Measurements from ENCODE around the gene KANK4.

KANK4 gene

GRCh38 chr1:62304515-62304914 is 14.7 kb downstream of the KANK4 start:
- DNase-seq: no peak

DNA sequence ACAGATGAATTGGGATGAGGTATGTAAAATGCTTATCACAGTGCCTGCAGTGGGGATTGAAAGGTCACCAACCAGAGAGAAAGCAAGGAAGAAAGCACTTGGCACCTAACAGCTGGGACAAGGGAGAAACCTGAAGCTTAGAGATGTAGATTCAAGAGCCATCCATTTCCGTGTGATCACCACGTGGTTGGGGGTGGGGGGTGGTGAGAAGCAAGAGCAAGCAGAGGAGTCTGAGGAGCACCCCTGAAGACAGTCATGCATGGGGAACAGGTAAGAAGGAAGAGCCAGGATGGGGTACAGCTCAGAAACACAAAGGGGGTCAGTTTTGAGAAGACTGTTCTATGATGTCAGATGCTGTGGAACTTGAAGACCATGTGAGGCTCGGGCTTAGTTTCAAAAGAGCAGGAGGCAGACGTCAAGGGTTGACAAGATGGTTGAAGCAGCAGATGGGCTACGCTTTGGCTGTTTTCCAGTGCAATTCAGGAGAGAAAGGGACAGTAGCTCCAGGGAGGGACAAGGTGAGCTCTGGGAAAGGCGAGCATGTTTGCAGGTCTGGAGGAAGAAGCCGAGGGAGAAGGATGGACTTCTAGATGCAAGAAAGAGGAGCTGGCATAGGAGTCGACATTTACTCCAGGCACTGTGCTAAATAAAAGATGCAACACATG is 17.4 kb downstream of the KANK4 start:
- DNase-seq: no peak

DNA sequence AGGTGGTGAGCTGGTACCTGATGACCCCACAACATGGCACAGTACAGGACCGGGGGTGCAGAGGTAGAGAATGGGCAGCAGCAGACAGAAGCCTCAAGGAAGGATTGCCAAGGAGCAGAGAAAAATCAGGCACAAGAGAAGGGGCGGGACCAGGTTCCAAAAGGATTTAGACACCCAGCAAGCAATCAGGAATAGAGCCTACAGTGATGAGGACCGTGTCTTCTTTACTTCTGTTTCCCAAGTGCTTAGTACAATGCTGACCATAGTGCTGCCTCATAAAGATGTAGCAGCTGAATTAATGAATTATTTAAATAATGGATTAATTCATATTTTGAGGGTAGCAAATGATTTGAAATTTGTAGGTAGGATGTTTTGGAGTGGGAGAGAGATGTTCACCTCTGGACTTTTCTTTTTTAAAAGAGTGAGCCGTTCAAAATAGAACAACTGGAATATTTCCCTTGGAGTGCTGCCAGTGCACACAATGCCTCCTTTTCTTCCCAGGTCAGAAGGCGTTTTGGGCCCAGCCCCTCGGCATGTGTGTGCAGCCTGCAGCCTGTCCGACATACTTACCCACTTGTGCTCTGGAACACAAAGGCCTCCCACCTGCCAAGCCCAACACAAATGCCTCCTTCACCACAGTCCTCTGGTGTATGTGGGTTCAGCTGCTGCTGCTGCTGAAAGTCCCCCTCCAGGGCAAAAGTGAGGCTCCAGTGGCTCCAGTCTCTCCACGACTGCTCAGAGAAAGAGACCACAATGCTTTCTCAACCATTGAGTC is 19.6 kb downstream of the KANK4 start:
- no peak for DNase-seq

GRCh38 chr1:62295921-62296491 is 23.2 kb downstream of the KANK4 start:
- peak; percentile 89 for DNase-seq

DNA sequence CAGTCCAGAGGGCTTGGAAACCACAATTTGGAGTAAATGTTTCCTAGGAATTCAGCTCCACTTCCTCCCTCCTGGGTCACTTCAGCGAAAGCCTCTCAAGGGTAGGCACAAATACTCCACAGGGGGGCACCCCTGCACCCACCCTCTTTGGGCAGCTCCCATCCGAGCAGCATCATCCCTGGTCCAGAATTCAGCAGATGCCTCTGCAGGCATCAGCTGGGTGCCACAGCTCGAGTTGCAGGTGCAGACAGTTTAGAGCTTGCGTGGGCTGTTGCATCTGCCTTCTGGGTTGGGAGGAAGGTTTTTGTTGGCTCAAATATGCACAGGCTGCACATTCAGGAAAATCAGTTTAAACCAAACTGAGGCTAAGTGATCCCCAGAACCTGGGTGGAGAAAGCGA is 25.0 kb downstream of the KANK4 start:
- DNase-seq: peak; percentile 42

DNA sequence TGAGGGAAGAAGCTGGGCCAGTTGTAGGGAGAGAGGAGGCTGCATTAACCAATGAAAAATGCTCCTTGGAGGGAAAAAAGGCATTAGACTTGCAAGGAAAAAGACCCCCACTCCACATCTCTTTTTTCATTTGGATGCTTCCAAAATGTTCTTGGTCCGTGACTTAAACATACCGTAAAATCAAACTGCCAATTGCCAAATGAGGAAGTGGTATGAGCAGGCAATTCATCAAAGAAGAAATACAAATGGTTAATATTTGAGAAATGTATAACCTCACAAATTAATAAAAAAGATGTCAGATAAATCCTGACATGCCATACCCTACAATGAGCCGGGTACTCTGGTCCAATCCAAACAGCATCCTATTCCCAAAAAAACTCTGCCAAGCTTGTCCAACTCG is 30.6 kb downstream of the KANK4 start:
- no peak for DNase-seq

DNA sequence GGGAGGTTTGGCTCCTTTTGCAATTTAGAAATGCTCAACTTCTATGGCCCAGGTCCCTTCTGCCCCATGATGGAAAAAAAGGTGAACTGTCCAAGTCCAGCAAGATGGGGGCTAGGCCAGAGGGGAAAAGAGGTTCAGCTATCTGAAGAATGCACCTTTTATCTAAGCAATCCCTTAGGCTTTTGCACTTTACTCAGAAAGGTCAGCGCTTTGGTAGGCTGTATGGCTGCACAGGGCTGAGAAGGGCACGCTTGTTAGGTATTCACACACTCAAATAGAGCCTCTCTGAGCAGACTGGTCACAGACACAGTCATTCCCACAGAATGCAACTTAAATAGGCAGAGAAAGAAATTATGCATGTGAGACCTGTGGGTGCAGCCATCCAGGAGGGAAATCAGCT is 31.0 kb downstream of the KANK4 start:
- DNase-seq: no peak

- no peak for DNase-seq
These were observed 32.4 kb downstream of the KANK4 start for GRCh38 chr1:62286786-62287224.

- DNase-seq: no peak
These were observed 33.0 kb downstream of the KANK4 start for GRCh38 chr1:62285984-62286785.

GRCh38 chr1:62285440-62285839 is 33.8 kb downstream of the KANK4 start:
- DNase-seq: no peak

GRCh38 chr1:62283986-62284385 is 35.2 kb downstream of the KANK4 start:
- no peak for DNase-seq

DNA sequence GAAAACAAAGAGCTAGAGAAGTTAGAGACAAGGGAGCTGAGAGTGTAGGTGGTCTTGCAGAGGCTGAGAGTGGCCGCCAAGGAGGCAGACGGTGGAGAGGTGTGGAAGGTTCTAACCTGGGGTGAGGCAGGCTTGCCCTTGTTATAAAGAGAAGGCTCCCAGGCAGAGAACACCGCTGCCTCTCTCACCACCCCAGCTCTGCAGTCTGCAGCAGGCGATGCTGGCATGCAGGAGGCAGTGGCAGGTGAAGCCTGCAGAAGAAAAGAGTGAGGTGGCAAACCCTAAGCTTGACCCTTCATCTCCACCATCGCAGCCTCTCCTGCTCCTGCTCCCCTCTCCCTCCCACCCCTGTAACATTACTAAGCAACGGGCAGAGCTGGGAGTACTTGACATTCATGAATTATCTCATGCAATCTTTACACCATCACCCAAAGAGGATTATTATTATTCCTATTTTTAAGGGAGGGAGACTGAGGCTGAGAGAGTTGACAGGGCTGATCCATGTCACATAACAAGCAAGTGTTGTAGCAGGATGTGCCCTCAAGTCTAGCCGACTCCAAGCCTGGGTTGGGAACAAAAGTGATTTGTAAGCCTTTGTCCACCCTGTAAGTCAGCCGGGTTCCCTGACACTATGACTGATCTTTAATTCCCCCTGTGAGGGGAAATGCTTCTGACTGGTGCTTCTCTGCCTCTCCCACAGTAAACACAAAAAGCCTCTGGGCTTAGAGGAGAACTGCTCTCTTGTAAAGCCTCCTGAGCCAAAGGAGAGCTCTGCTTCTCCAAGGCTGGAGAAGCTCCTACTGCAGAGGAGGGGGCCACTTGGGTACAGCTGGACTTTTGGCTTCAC is 36.1 kb downstream of the KANK4 start:
- DNase-seq: no peak

DNA sequence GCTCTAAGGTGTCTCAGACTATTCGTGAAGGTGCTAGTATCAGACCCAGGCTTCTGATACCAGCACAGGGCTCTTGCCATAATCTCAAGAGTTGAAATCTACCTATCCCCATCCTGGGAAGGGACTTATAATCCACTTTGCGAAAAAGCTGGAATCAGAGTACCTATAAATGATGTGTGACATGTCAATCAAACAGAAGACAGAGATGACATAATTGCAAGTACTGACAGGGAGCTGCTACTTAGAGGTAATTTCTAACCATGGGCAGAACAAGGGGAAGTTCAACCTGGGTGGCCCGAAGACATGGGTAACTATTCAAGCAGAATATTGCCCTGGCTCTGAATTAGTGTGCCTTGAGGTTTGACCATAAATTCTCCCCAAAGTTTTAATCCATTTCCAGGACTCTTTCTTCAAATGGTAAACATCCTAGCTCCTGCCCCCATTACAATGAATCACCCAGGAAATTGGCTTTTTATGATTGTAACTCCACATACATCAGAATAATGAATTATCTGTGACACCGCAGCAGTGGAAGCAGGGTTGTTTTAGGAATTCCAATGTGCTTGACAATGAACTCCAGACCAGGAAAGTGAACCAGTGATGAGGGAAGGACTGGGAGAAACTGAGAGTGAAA is 37.2 kb downstream of the KANK4 start:
- DNase-seq: no peak

DNA sequence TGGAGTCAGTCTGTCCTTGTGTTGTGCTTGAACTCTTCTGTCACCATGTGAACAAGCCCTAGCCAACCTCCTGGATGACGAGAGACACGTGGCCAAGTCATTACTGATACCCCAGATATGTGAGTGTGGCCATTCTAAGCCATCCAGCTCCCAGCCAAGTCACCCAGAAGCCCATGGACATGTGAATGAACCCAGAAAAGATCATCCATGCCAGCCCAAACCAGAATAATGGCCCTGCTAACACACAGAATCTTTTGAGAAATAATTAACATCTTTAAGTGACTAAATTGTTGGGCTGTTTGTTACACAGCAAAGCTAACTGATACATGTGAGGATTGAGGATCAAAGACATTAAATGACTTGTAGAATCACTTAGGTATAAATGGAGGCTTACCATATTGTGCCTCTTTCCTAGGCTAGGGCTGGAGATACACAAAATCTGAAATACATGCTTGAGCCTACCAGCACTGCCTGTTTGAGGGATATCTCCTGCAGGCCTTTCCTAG is 38.2 kb downstream of the KANK4 start:
- DNase-seq: no peak

GRCh38 chr1:62280150-62280549 is 39.1 kb downstream of the KANK4 start:
- DNase-seq: no peak

- DNase-seq: no peak
These were observed 42.4 kb downstream of the KANK4 start for GRCh38 chr1:62276791-62277190.

GRCh38 chr1:62274496-62275485 is 44.4 kb downstream of the KANK4 start:
- no peak for DNase-seq

- DNase-seq: no peak
These were observed 45.3 kb downstream of the KANK4 start for GRCh38 chr1:62273953-62274352.

GRCh38 chr1:62271948-62272728 is 47.1 kb downstream of the KANK4 start:
- peak; percentile 23 for DNase-seq

- no peak for DNase-seq
These were observed 48.1 kb downstream of the KANK4 start for GRCh38 chr1:62271134-62271533.

All from RPMI8226 (cell line).